ENCODE measurements around the gene GAPT.

GAPT gene

DNA sequence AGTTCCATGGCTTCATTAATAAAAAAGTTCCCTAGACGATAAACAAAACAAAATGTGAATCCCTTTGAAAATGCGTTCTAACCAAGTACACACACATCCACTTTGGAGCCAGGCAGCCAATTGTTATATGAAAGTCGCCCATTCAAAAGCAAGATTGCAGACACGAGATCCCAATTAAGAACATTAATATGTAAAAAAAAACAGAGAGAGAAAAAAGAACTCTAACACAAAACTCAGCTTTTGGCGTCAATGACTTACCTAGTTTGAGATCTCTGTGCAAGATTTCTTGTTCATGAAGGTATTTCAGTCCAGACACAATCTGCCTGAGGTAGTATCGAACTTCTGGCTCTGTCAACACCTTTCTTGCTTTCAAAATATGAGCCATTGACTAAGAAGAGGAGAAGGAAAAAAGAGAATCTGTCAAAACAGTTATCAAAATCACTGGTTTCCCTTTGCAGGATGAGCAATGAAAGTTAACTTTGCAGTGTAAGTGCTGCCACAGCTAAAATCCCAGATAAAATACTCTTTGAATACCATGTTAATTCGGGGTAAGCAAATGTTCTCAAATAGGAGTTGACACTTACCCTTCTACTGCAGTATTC is 33.0 kb upstream of the GAPT start:
- H3K4me3 ChIP-seq = peak overlapping the region; percentile 57 to 85
- no peaks in the 10 kb centered on the region for H3K9me3 ChIP-seq
- H3K27ac ChIP-seq = peak overlapping the region in 1 of 2 donors; percentile 85
- H3K4me1 ChIP-seq = peaks cover 0 to 40% (median 9%) of the 10 kb centered on the region in 4 donors
- DNase-seq = no peak
- TF ChIP-seq, protein P1, sequence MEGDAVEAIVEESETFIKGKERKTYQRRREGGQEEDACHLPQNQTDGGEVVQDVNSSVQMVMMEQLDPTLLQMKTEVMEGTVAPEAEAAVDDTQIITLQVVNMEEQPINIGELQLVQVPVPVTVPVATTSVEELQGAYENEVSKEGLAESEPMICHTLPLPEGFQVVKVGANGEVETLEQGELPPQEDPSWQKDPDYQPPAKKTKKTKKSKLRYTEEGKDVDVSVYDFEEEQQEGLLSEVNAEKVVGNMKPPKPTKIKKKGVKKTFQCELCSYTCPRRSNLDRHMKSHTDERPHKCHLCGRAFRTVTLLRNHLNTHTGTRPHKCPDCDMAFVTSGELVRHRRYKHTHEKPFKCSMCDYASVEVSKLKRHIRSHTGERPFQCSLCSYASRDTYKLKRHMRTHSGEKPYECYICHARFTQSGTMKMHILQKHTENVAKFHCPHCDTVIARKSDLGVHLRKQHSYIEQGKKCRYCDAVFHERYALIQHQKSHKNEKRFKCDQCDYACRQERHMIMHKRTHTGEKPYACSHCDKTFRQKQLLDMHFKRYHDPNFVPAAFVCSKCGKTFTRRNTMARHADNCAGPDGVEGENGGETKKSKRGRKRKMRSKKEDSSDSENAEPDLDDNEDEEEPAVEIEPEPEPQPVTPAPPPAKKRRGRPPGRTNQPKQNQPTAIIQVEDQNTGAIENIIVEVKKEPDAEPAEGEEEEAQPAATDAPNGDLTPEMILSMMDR (IDR thresholded peaks at IDR 0.05) = no peak
- intact Hi-C loops (cut with DNase I; ENCODE audit: low total_unique reads) = no loop called here
- H3K36me3 ChIP-seq = peaks cover 12 to 28% (median 25%) of the 10 kb centered on the region in 3 donors
- H3K27me3 ChIP-seq = no peaks in the 10 kb centered on the region

DNA sequence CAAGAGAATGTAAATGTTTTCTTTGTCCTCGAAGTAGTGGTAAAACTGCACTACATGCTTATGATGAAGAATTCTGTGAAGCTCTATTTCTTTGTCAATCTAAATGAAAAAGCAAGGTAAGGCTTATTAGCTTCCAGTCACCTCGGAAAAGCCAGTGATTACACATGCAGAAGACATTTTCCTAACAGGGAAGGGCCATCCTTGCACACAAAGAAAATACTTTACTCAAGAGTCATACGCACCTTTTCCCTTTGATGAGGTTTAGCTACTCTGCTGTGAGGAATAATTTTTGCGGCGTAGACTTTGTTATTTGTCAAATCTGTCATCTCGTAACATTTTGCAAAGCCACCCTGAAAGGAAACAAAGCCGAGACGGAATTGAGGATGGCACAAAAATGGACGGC is 32.5 kb upstream of the GAPT start:
- H3K9me3 ChIP-seq = no peaks in the 10 kb centered on the region
- intact Hi-C loops (cut with DNase I; ENCODE audit: low total_unique reads) = no loop called here
- no peak for DNase-seq
- TF ChIP-seq, protein P1 (IDR thresholded peaks at IDR 0.05) = no peak
- peaks cover 12 to 25% (median 23%) of the 10 kb centered on the region in 3 donors for H3K36me3 ChIP-seq
- peak overlapping the region; percentile 57 to 85 for H3K4me3 ChIP-seq
- no peaks in the 10 kb centered on the region for H3K27me3 ChIP-seq
- H3K4me1 ChIP-seq = peaks cover 0 to 40% (median 9%) of the 10 kb centered on the region in 4 donors
- H3K27ac ChIP-seq = peak overlapping the region; percentile 85 to 91

DNA sequence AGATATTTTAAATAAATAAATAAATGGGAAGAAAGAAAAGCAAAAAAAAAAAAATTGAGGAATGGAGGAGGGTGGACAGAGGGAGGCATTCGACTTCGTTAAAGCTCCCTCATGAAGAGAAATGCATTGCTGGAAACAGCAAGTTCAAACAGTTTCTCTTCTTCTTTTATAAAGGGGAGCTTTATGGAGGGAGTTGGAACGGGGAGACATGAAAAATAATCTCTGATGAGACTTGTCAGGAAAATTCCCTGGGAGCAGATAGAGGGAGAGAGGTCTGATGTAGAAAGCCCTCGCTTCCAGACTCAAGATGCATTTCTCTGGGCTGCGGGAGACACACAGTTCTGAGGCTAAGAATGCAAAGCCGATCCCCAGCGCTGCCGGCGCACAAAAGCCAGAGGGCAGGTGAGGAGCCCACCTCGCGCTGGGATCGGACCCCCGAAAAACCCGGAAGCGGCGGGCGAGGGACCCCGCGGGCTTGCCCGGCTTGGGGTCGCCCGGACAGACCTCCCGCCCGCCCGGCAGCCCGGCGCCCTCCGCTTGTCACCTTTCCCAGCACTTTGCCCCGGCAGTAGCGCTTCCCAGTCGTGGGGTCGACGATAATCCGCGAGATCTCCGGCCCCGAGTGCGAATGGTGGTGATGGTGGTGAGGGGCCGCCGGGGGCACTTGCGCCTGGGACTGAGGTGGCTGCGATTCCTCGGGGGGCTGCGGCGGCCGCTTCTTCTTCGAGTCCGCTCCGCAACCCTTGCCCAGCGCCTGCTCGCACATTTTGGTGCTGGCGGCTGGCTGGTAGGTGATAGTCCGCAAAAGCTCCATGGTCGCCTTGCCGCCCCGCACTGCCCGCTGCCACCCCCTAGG is 31.9 kb upstream of the GAPT start:
- peak in 1 of 2 donors; percentile 27 for DNase-seq
- Histone ChIP-seq H3K27ac (peak overlapping the region; percentile 85 to 91), H3K4me1 (peaks cover 0 to 40% (median 9%) of the 10 kb centered on the region in 4 donors), H3K4me3 (peak overlapping the region; percentile 57 to 85), H3K9me3 (no peaks in the 10 kb centered on the region), H3K27me3 (no peaks in the 10 kb centered on the region), H3K36me3 (peaks cover 12 to 21% (median 17%) of the 10 kb centered on the region in 3 donors)
- intact Hi-C loops (cut with DNase I; ENCODE audit: low total_unique reads) = loop anchor here (2.0 to 5.0 kb wide), 3 partner anchors 572 to 1159 kb away; no protein-coding TSS in a partner anchor
- TF ChIP-seq, protein P1 (IDR thresholded peaks at IDR 0.05) = no peak

DNA sequence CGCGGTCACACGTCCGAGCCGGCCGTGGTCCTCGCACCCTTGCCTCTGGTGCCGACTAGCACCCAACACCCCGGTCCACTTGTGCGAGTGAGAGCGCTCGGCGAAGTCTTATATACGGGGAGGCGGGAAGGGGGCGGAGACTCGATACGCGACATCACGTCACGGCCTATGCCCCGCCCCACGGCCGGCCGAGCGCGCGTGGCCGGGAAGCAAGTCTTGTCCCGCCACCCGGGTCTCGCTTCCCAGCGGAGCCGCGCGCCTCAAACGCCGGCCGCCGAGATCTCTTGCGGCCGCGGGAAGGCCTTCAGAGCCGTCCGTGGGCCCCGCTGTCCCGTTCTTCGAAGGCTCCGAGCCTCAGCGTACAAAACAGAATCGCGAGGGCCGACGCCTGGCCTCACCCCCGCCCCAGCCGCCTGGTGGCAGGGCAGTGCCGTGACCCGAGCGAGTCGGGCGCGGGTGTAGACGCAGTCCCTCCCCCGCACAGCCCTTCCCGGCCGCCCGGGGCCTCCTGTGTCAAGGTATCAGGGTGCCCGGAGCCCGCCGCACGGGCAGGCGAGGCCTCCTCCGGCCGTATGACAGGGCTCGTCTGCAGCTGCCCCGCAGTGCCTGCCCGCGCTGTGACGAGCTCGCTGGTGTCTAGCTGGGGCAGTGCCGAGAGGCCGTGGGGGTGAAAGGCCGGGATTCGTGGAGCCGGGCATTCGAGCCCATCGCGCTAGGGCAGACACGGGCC is 31.1 kb upstream of the GAPT start, which contains the start of gene PLK2:
Gene PLK2 (minus strand): TSS at position 85 of the 730 bp plus-strand sequence. CDS start 127 bp downstream, outside the sequence.
- peak within 1 kb of the TSS; percentile 85 to 91 for H3K27ac ChIP-seq
- TF ChIP-seq, protein P1 (IDR thresholded peaks at IDR 0.05) = peak in 1 of 2 experiments; percentile 50
- no peaks in the 10 kb centered on the region for H3K9me3 ChIP-seq
- H3K27me3 ChIP-seq = no peaks in the 10 kb centered on the region
- peak; percentile 93 to 97 for DNase-seq
- H3K4me3 ChIP-seq = peak within 1 kb of the TSS; percentile 57 to 85
- peaks cover 9 to 15% (median 12%) of the 10 kb centered on the region in 3 donors for H3K36me3 ChIP-seq
- intact Hi-C loops (cut with DNase I; ENCODE audit: low total_unique reads) = loop anchor here (2.0 to 5.0 kb wide), 3 partner anchors 573 to 1159 kb away; no protein-coding TSS in a partner anchor
- H3K4me1 ChIP-seq = peaks cover 0 to 40% (median 9%) of the 10 kb centered on the region in 4 donors

DNA sequence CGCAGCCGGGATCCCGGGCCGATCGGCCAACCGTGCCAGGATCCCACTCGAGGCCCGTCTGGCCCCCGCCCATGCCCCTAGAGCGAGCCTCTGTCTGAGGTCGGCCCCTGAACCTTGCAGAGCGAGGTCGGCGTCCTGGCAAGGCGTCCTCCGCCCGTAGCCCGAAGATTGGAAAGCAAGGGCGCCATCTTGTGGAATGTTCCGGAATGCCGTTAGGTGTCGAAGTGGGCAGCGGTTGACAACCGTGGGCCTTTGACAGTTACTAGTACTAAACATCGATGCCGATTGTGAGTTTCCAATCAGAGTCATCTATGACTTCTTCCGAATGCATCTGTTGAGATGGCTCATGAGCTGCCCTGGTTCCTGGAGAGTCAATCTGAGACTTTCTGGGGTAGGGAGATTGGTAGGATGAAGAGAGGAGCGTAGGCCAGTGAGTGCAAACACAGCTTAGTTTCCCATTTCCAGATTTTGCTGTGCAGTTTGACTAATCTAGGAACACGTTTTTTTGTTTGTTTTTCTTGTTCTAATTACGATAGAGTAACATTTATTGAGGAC is 30.4 kb upstream of the GAPT start:
- Histone ChIP-seq H3K36me3 (peaks cover 3 to 8% (median 7%) of the 10 kb centered on the region in 3 donors), H3K27me3 (no peaks in the 10 kb centered on the region), H3K27ac (peak overlapping the region; percentile 85 to 91), H3K9me3 (no peaks in the 10 kb centered on the region), H3K4me1 (peaks cover 0 to 34% (median 9%) of the 10 kb centered on the region in 4 donors), H3K4me3 (peak overlapping the region; percentile 57 to 85)
- DNase-seq = peak; percentile 90 to 93
- TF ChIP-seq, protein P1 (IDR thresholded peaks at IDR 0.05) = peak; percentile 77 to 79
- intact Hi-C loops (cut with DNase I; ENCODE audit: low total_unique reads) = loop anchor here (2.0 to 5.0 kb wide), 3 partner anchors 574 to 1160 kb away; no protein-coding TSS in a partner anchor
